ENCODE results near the gene CLIP2. TPM values are rescaled to one million over a fixed set of nuclear protein-coding genes. Genes with fewer than 3 reads are reported as not detected.

Gene CLIP2
- total RNA-seq, 2 donors from 2014 or later = 16.1 to 26.6 TPM

DNA sequence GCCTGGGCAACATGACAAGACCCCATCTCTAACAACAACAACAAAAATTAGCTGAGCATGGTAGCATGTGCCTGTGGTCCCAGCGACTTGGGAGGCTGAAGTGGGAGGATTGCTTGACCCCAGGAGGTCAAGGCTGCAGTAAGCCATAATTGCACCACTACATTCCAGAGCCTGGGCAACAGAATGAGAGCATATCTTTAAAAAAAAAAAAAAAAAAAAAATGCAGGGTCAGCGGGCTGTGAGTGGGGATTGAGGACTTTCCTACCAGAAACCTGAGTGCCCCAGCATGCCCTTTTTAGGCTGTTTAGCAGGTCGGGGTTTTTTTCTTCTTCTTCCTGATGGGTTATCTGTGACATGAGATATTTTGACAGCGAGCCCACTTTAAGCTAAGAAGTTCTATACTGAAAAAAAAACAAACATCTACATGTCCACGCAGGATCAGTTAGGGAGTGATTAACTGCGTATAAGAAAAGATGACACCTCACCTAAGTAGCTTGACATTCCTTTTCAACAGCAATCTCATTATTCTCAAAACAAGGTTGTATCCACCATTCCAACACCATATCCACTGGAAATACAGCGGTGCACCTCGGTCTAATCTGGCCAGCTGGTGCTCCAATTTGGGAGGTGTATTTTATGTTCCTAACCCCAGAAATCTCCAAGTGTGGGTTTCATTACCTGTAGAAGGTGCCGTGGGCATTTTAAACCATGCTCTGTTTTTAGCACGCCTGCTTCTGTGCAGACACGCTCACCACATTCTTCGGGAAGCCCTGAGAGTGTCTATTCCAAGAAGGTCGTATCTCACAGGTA is 21.2 kb upstream of the CLIP2 start:
- intact Hi-C loops (cut with DNase I) = no loop called here

DNA sequence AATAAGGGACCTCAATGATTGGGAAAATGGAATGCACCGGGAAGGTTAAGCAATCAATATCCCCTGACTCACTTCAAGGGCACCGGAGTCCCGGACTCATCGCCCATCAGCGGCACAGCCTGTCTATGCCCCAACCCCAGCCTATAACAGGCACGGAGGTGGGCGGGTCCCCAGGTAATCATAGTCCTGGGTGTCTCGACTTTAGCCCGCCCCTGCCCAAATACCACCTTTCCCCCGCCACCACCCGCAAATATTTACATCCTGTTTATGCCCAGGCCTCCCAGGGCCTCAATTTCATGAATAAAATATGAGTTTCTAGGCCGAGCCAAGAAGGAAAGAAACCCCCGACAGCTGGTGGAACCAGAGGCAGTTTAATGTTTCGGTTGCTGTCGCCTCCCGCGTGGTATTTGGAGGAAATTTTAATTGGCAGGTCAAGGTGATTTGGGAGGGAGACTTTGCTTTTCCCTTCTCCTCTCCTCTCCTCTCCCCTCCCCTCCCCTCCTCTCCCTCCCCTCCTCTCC is 19.4 kb upstream of the CLIP2 start:
- no peak for DNase-seq (ENCODE audit: low spot score)
- intact Hi-C loops (cut with DNase I) = no loop called here

More for the DNA sequence above, 21.2 kb upstream of the CLIP2 start:
- no peak for DNase-seq (ENCODE audit: low spot score)

DNA sequence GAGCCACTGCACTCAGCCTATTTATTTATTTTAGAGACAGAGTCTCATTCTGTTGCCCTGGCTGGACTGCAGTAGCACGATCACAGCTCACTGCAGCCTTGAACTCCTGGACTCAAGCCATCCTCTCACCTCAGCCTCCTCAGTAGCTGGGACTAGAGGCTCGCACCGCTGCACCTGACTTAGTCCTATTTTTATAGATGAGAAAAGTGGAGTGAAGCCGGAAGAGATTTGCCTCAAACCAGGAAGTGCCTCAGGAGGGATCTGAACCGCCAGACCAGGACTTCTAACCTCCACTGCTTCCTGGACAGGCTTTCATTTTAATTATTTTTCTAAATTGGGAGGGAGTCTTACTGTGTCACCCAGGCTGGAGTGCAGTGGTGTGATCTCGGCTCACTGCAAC is 17.5 kb upstream of the CLIP2 start:
- DNase-seq (ENCODE audit: low spot score) = no peak
- intact Hi-C loops (cut with DNase I) = no loop called here

DNA sequence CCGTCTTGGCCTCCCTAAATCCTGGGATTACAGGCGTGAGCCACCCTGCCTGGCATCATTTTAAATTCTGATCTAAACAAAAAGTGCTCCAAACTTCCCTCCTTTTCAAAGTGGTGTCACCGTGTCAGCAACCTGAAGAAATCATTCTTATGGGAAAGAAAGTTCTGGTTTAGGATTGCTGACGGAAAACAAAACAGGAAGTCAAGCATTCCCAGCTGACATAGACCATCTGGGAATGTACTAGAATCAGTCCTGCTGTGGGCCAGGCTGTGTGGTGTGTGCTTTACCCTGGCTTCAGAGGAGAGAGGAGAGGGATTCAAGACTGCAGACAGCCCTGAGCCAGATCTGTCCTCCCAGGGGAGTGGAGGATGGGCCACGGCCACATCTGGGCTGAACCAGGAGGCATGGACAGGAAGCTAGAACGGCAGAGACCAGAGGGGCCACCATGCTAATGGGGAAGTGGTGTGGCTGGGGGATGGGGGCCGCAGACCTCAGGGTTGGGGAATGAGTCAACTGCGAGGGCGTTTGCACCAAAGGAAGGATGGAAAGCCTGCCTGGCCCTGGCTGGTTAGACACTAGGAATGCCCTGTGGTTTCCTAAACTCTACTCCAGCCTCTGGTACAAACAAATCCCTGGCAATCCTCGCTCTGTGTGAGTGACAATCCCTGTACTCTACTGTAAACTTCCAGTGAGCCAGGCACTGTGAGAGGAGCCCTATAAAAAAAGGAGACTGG is 16.7 kb upstream of the CLIP2 start:
- intact Hi-C loops (cut with DNase I) = no loop called here
- peak; percentile 95 for DNase-seq (ENCODE audit: low spot score)

DNA sequence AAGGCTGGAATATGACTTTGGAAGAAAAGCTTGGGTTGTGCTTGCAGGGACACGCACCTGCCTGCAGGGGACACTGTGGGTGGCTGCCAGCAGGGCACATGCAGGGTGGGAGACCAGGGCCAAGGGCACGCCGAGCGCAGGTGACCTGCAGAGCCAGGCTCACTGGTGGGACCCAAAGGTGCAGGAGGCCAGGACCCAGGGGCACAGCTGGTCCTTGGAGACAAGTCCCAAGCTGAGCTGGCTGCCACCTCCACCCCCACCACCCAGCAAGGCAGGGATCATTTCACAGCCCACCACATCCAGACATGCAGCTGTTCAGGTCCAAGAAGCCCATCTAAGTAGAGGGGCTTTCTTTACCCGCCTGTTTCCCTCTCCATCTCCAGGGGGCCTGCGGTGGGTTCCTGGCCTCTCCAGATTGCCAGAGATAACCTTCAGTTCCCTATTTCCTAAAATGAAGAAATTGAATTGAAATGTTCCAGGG is 13.8 kb upstream of the CLIP2 start:
- no peak for DNase-seq (ENCODE audit: low spot score)
- intact Hi-C loops (cut with DNase I) = no loop called here

- intact Hi-C loops (cut with DNase I) = no loop called here
- no peak for DNase-seq (ENCODE audit: low spot score)
These were observed 11.6 kb upstream of the CLIP2 start for GRCh38 chr7:74277636-74278035.

GRCh38 chr7:74280985-74281384 is 8.2 kb upstream of the CLIP2 start:
- no peak for DNase-seq (ENCODE audit: low spot score)
- intact Hi-C loops (cut with DNase I) = no loop called here

DNA sequence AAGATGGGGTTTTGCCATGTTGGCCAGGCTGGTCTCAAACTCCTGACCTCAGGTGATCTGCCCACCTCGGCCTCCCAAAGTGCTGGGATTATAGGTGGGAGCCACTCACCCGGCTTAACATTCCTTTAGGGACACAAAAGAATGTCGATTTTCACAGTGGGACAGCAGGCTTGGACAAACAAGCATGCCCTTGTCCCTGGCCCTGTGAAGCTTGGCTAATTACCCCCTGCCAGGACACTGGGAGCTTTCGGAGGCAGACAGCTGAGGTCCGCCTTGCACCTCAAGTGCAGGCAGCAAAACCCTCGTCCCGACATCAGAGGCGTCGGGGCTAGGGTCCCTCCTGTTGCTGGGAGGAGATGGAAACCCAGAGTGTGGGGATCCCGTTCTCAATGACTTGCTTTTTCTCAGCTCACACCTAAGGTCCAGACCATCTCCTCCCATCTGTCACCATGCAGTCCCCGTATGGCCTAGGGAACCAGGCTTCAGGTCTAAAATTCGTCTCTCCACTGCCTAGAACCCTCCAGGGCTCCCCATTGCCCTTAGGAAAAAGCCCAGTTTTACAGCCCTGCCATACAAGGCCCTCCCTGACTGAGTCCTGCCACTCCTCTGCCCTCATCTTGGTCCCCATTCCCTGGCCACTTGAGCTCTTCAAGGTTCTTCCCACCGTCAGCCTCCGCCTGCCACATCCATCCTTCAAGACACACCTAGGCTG is 6.3 kb upstream of the CLIP2 start:
- intact Hi-C loops (cut with DNase I) = no loop called here
- DNase-seq (ENCODE audit: low spot score) = no peak

DNA sequence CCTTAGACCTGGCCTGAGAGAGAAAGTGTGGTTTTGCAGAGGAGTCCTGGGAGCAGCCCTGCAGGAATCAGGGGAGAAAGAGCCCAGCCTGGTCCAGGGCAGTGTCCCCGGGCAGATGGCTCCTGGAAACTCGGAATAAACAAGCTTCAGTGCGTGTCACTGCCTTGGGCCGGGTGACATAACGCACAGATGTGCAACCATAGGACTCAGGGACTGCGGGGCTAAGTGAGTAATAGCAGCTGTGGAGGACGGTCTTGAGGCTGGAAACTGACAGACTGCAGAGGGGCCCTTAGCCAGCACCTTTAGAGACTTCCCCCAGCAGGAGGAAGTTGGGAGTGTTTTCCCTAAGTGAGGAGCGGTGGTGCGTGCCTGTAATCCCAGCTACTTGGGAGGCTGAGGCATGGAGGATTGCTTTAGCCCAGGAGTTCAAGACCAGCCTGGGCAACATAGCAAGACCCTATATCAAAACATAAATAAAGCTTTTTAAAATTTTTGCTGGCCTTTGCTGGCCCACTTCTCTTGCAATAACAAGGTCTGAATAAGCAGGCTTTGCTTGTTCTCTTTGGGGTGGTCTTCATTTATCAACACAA is 5.3 kb upstream of the CLIP2 start:
- intact Hi-C loops (cut with DNase I) = no loop called here
- no peak for DNase-seq (ENCODE audit: low spot score)

DNA sequence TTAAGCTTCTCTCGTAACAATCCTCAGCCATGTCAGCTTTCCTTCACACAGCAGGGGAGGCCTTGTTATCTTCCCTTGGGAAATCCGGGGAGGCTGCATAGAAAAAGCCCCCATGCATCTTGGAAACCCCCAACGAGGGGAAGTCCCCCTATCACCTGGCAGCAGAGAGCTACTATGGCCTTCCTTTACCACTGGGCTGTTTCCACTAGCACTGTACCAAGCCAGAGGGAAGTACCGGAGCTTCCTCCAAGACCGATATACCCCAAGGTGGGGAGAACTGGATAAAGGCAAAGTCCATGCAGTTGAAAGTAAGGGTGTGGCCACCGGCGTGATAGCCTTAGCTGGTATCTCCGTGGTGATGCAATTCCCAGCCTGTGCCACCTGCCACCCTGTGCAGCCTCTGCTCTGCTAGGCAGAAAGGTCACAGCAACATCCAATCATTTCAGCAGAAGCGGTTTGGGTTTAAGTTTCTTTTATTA is 4.4 kb upstream of the CLIP2 start:
- DNase-seq (ENCODE audit: low spot score) = no peak
- intact Hi-C loops (cut with DNase I) = no loop called here

DNA sequence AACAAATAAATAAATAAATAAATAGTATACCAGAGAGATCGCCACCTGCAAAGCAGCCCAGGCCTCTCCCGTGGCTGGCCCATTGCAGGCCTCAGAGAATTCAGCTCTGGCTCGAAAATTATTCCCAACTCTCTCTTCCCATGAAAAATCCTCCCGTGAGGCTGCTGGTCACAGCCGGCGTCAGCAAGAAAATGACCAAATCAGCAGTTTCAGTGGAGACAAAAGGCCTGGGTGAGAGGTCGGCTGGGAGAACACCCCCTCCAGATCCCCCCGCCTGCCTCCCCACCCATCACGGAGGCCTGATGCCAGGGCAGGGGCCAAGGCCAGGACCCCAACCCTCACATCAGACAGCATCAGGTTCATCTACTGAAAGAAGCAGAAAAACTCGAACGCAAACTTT is 3.1 kb upstream of the CLIP2 start:
- intact Hi-C loops (cut with DNase I) = no loop called here
- no peak for DNase-seq (ENCODE audit: low spot score)

DNA sequence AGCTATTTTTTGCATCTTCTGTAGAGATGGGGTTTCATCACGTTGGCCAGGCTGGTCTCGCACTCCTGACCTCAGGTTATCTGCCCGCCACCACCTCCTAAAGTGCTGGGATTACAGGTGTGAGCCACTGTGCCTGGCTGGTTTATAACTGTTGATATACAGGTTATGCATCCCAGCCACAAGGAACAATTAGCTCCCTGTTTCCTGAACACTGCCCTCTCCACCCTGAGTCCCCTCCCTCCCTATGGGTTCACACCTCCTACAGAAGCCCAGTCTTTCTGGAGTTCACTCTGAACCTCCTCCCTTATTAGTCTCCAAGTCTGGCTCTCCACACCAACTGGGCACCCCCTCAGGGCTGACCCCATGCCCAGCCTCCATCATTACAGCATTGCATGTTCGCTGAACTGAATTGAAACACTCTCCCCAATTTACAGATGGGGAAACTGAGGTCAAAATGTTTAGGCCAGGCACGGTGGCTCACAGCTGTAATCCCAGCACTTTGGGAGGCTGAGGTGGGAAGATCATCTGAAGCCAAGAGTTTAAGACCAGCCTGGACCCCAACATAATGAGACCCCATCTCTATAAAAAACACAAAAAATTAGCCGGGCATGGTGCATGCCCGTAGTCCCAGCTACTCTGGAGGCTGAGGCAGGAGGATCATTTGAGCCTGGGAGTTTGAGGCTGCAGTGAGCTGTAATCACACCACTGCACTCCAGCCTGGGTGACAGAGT is 1.7 kb upstream of the CLIP2 start:
- intact Hi-C loops (cut with DNase I) = no loop called here
- no peak for DNase-seq (ENCODE audit: low spot score)

- no peak for DNase-seq (ENCODE audit: low spot score)
- intact Hi-C loops (cut with DNase I) = no loop called here
These were observed 949 bp upstream of the CLIP2 start for GRCh38 chr7:74288034-74288881.

DNA sequence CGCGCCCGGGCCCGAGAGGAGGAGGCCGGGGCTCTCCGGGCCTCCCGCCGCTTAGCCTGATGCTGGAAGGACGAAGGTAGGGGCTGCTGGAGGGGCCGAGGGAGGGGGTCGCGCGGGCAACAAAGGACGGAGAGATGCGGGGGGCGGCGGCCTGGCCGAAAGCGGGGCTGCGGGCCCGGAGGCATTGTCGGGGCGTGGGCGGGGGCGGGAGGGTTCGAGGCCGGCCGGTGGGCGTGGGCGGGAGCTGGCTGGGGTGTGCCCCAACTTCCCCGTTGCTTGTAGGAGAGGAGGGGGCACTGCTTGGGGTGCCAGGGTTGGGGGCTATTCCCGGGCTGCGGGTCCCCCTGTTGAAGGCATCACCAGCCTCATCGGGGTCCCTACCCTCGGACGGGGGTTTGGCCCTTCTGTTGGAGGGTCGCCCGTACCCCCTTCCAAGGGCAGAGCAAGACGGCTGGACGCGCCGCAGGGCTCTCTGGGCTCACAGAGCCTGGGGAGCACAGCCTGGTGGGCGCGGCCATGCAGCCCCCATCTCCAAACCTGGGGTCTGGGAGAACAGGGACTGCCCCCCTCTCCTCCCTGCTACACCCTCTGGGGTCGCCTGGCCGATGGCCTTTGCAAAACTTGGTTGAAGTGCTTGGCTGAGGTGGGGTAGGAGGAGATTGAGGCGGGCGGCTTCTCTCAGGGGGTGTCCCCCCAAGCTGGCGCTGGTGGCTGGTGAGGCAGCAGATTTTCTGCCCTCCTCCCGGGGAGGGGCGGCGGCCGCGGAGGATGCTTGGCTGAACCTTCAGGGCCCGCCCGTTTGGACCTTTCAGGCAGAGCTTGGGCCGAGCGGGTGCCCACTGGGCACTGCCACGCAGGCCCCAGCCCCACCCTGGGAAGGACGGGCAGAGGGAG is 699 bp downstream of the CLIP2 start:
- intact Hi-C loops (cut with DNase I) = no loop called here
- no peak for DNase-seq (ENCODE audit: low spot score)

GRCh38 chr7:74290553-74290950 is 1.3 kb downstream of the CLIP2 start:
- no peak for DNase-seq (ENCODE audit: low spot score)
- intact Hi-C loops (cut with DNase I) = no loop called here

- DNase-seq (ENCODE audit: low spot score) = no peak
- intact Hi-C loops (cut with DNase I) = no loop called here
These were observed 1.8 kb downstream of the CLIP2 start for GRCh38 chr7:74290981-74291441.

DNA sequence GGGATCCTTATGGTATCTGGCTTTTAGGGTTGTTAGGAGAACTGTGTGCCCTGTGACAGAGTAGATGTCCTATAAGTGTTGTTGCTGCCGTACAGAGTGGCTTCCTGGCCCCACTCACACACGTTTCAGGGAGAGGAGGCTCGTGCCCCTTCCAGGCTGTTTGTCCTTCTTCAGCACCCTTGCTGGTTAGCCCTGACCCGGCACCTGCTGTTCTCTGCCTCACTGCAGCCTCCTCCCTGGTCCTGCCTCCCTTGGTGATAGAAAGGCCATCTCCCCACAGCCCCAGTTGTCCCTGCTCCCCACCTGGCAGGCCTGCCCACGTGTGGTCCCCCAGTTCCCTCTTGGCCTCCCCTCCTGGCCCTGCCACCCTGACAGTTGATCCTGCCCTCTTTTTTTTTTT is 2.3 kb downstream of the CLIP2 start:
- DNase-seq (ENCODE audit: low spot score) = no peak
- intact Hi-C loops (cut with DNase I) = no loop called here
